HCT116 (cell line): ENCODE data around the gene PRDX3. TPM values are rescaled to one million over a fixed set of nuclear protein-coding genes. Genes with fewer than 3 reads are reported as not detected.

Experiments
- ATAC-seq: fragments of 200-7000 bp; cut with Tn5 transposase; 2 replicates; pipeline ENCODE4 v1.9.1; 2020; ENCODE audit warnings: mild to moderate bottlenecking, moderate library complexity
- BruUV-seq: library from RNA; stranded (reverse); fragments of 400-500 nt; replicated peaks from 2 replicates; lab custom pipeline; 2021; lab: Mats Ljungman, UMichigan
- CTCF ChIA-PET: fragments of 300-600 bp; sonication (Branson Sonifier 250); formaldehyde crosslinking; loops from one replicate; lab custom pipeline; 2021; ENCODE audit warnings: antibody characterized with exemption; lab: Charles Lee
- POLR2A ChIA-PET: fragments of 300-600, 350-600 bp; sonication (Branson Sonifier 250); formaldehyde crosslinking; loops from one replicate; lab custom pipeline; 2021; ENCODE audit warnings: antibody characterized with exemption; lab: Charles Lee
- RAD21 ChIA-PET, 2 experiments: fragments of 300-600 bp; sonication (Branson Sonifier 250); formaldehyde crosslinking; loops; one replicate each; lab custom pipeline; 2023; ENCODE audit warnings: low total read pairs in 2 of 2; ENCODE audit not compliant: uncharacterized antibody in 2 of 2, unreplicated experiment in 2 of 2, low non-redundant PET in 1 of 2; lab: Charles Lee
- DNase-seq: peaks from one replicate; pipeline ENCODE4 v3.0.0-alpha.2; 2010; ENCODE audit warnings: low read depth, low spot score
- H2AFZ ChIP-seq: fragments of 200-600 bp; shearing (Covaris generic), sonication (generic); 2 replicates; pipeline ENCODE4 v1.6.1; 2017; ENCODE audit warnings: low read depth, mixed run types, mixed read lengths, antibody characterized with exemption, low read length; ENCODE audit not compliant: poor library complexity, severe bottlenecking
- H3K27ac ChIP-seq: 2 replicates; pipeline ENCODE4 v1.5.1; 2012; ENCODE audit warnings: low read depth, low read length
- H3K27me3 ChIP-seq: fragments of 200-600 bp; sonication (generic); 2 replicates; pipeline ENCODE4 v1.6.1; 2016; ENCODE audit warnings: mixed run types, low read length, mixed read lengths; ENCODE audit not compliant: insufficient read depth
- H3K36me3 ChIP-seq, 2 experiments: fragments of 200-500 bp in 1 of 2; fragments of 200-600 bp in 1 of 2; sonication (Bioruptor generic) in 1 of 2; sonication (generic) in 1 of 2; 2 replicates each; pipeline versions ENCODE4 v1.5.1 to v1.6.1; 2014 to 2016; ENCODE audit warnings: low read length in 2 of 2, inconsistent platforms in 1 of 2, mixed read lengths in 1 of 2, mixed run types in 1 of 2; ENCODE audit not compliant: insufficient read depth in 2 of 2, control insufficient read depth in 1 of 2
- H3K4me1 ChIP-seq, 2 experiments: fragments of 200-600 bp in 1 of 2; sonication (generic) in 1 of 2; 2 replicates each; pipeline versions ENCODE4 v1.5.1 to v1.6.1; 2012 to 2017; ENCODE audit warnings: low read length in 2 of 2, inconsistent platforms in 1 of 2, mild to moderate bottlenecking in 1 of 2, mixed read lengths in 1 of 2, mixed run types in 1 of 2, moderate library complexity in 1 of 2; ENCODE audit not compliant: insufficient read depth in 2 of 2, control insufficient read depth in 1 of 2
- H3K4me2 ChIP-seq: fragments of 200-600 bp; sonication (generic); 2 replicates; pipeline ENCODE4 v1.6.1; 2017; ENCODE audit warnings: mixed run types, low read length, mixed read lengths
- H3K4me3 ChIP-seq, 2 experiments: fragments of 200-600 bp in 1 of 2; sonication (generic) in 1 of 2; replicated peaks in 1 of 2; 2 replicates each; pipeline ENCODE4 v1.5.1; 2011 to 2016; ENCODE audit warnings: low read length in 2 of 2, control low read depth in 1 of 2, low read depth in 1 of 2, mild to moderate bottlenecking in 1 of 2, mixed read lengths in 1 of 2, mixed run types in 1 of 2
- H3K79me2 ChIP-seq: fragments of 200-600 bp; sonication (generic); 2 replicates; pipeline ENCODE4 v1.6.1; 2017; ENCODE audit warnings: mild to moderate bottlenecking, mixed run types, low read length, moderate library complexity, mixed read lengths; ENCODE audit not compliant: insufficient read depth
- H3K9ac ChIP-seq: fragments of 200-600 bp; sonication (generic); 2 replicates; pipeline ENCODE4 v1.6.1; 2016; ENCODE audit warnings: low read length, mixed read lengths
- H3K9me2 ChIP-seq: fragments of 200-600 bp; sonication (generic), shearing (Covaris generic); 2 replicates; pipeline ENCODE4 v1.6.1; 2017; ENCODE audit warnings: mixed run types, mild to moderate bottlenecking, moderate library complexity; ENCODE audit not compliant: insufficient read depth
- H3K9me3 ChIP-seq, 2 experiments: fragments of 200-500 bp in 1 of 2; fragments of 200-600 bp in 1 of 2; sonication (Bioruptor generic) in 1 of 2; sonication (generic) in 1 of 2; 2 replicates each; pipeline ENCODE4 v1.6.1; 2014 to 2017; ENCODE audit warnings: low read length in 2 of 2, mixed read lengths in 2 of 2, inconsistent platforms in 1 of 2, low read depth in 1 of 2, mild to moderate bottlenecking in 1 of 2, mixed run types in 1 of 2, moderate library complexity in 1 of 2; ENCODE audit not compliant: control insufficient read depth in 1 of 2, insufficient read depth in 1 of 2
- H4K20me1 ChIP-seq: fragments of 200-600 bp; sonication (generic), shearing (Covaris generic); 2 replicates; pipeline ENCODE4 v1.6.1; 2017; ENCODE audit warnings: mixed run types, mild to moderate bottlenecking, moderate library complexity; ENCODE audit not compliant: insufficient read depth
- CTCF ChIP-seq, 3 experiments: fragments of 200-600 bp in 1 of 3; sonication (generic) in 1 of 3; IDR thresholded peaks in 2 of 3; conservative IDR thresholded peaks in 1 of 3; 2 replicates each; pipeline ENCODE4 v1.5.1; 2012 to 2017; ENCODE audit warnings: low read depth in 2 of 3, low read length in 2 of 3, antibody characterized with exemption in 1 of 3, borderline replicate concordance in 1 of 3, control low read depth in 1 of 3, mild to moderate bottlenecking in 1 of 3, mixed read lengths in 1 of 3, mixed run types in 1 of 3, moderate library complexity in 1 of 3; ENCODE audit not compliant: insufficient read depth in 1 of 3
- RAD21 ChIP-seq: IDR thresholded peaks from 2 replicates; pipeline ENCODE4 v1.6.1; 2012; ENCODE audit warnings: low read depth, mild to moderate bottlenecking
- REST ChIP-seq: IDR thresholded peaks from 2 replicates; pipeline ENCODE4 v1.6.1; 2012; ENCODE audit warnings: low read depth
- intact Hi-C: fragments of 100-400 bp; cut with micrococcal nuclease; formaldehyde crosslinking; loops from 2 replicates; pipeline ENCODE4 v1.10.0; 2022
- total RNA-seq: library from RNA; stranded (reverse); gene quantifications from one replicate; pipeline ENCODE4 v1.2.1, GENCODE V29; 2021; ENCODE audit not compliant: unreplicated experiment

Gene PRDX3
- total RNA-seq, 1 experiment from 2014 or later = 281 TPM

- no peaks in the 10 kb centered on the region for H4K20me1 ChIP-seq
- peak; percentile 83 for ATAC-seq
- H3K9me3 ChIP-seq = no peaks in the 10 kb centered on the region
- TF ChIP-seq REST (no peak), RAD21 (peak; percentile 85), CTCF (IDR thresholded peaks at IDR 0.05 in 2 of 3, conservative IDR thresholded peaks at IDR 0.05 in 1 of 3; ENCODE audit: borderline replicate concordance in 1 of 3, insufficient read depth in 1 of 3, low read depth in 2 of 3, low read length in 2 of 3) (peak; percentile 53 to 82 (median 68); a peak in 5 of 6 replicates)
- no peak overlapping the region for H3K27ac ChIP-seq
- H3K9ac ChIP-seq = no peak overlapping the region
- H3K9me2 ChIP-seq = no peaks in the 10 kb centered on the region
- H3K36me3 ChIP-seq = peaks cover 0 to 10% of the 10 kb centered on the region in 2 experiments; a peak in 3 of 4 replicates
- intact Hi-C loops = no loop called here
- no peak overlapping the region for H3K4me3 ChIP-seq
- H3K4me2 ChIP-seq = no peak overlapping the region
- no peaks in the 10 kb centered on the region for H3K4me1 ChIP-seq
- ChIA-PET RAD21 (no interaction called here), POLR2A (no interaction called here), CTCF (interaction anchor here (1.1 to 2.0 kb wide), 2 partner anchors 59 to 350 kb away, joined by 3 to 10 read pairs; no protein-coding TSS in a partner anchor)
- peak; percentile 16 for DNase-seq
- no TSS peak for BruUV-seq
- H2AFZ ChIP-seq = no peak overlapping the region
- H3K27me3 ChIP-seq = no peaks in the 10 kb centered on the region
- no peaks in the 10 kb centered on the region for H3K79me2 ChIP-seq
These were observed 39.0 kb downstream of the PRDX3 start for GRCh38 chr10:119139464-119140067.
